Measurements from ENCODE around the gene HOXB4.

The HOXB4 gene

GRCh38 chr17:48589831-48590606, 11.9 kb upstream of the HOXB4 start, which contains the start of gene HOXB3:
HOXB3 (minus strand) TSS chr17:48590241; CDS start chr17:48552474, 37,767 bp downstream.
- DNase-seq (ENCODE audit: low spot score), result no peak

GRCh38 chr17:48589060-48589830, 11.1 kb upstream of the HOXB4 start:
- no peak for DNase-seq (ENCODE audit: low spot score)

- no peak for DNase-seq (ENCODE audit: low spot score)
Measured at GRCh38 chr17:48588528-48588927, 10.4 kb upstream of the HOXB4 start.

DNA sequence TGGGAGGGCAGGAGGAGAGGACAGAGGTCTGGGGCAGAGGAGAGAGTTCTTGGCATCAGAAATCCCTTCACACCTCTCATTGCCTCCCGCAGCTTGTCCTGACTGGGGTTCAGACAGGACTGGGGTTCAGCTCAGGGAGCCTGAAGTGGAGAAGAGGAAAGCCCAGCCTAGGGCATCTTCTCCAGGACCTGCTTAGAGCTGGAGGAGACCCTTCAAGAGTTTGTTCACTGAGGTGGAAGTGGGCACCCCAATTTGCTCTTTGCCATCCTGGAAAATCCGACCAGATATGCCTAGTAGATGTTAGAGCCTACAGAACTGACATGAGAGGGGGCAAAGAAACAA, 9.9 kb upstream of the HOXB4 start:
- DNase-seq (ENCODE audit: low spot score), result no peak

DNA sequence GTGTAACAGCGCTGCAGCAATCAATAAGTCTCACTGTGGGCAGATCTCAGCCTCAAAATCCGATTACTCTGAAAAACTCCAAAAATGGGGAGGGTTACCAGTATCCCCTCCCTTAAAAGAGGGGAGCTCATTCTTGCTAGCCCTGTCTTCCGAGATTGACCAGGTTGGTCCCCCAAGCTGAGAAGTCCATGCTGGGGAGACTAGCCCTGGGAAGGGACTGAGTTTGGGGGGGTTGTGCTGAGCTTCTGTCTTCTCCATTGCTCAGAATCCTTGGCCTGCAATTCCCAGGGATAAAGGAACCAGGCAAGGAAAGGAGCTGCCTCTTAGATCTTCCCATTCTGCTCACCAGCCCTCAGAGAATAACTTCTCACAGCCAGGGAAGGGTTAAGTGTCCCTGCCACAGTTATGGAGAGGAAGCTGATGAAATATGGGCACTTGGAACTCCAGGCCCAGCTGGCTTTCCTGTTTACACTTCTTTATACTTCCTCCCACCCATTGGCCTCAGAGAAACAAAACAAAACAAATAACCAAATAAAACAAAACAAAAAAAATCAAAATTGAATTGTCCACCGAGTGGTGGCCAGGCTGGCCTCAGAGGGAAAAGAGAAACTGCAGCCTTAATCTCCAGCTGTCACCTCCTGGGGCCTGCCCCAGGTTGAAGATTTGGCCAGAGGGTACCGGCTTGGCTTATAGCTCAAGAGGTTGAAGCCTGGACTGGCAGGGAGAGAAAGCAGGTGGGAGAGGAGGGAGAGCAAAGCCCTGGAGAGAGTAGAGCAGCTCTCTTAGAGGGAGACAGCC, 9.3 kb upstream of the HOXB4 start:
- no peak for DNase-seq (ENCODE audit: low spot score)

GRCh38 chr17:48586355-48587258, 8.5 kb upstream of the HOXB4 start:
- DNase-seq (ENCODE audit: low spot score), result no peak

DNA sequence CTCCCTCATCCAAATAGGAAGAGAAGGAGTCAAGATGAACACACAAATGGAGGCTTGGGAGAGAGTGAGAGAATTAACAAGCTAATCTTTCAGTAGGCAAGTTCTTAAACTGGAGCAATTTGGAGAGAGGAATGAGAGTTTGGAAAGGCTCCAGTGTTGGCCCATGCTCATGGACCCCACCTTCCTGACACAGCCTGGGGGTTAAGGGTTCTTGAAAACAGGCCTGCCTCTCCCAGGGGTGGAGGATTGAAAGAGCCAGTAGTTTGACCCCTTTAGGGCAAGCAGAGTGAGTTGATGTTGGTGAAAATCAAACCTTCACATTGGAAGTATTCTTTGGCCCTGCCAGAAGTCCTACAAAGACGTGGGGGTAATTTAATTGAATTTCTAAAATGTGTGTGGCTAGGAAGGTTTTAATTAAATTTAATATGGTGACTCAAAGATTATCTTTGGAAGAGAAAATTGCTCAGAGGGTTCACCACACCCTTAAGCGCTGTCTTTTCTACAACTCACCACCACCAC, 6.1 kb upstream of the HOXB4 start:
- DNase-seq (ENCODE audit: low spot score), result no peak

GRCh38 chr17:48583708-48584222, 5.6 kb upstream of the HOXB4 start:
- DNase-seq (ENCODE audit: low spot score), result no peak

GRCh38 chr17:48582750-48583069, 4.6 kb upstream of the HOXB4 start:
- DNase-seq (ENCODE audit: low spot score), result no peak

GRCh38 chr17:48579760-48580554, 1.8 kb upstream of the HOXB4 start:
- DNase-seq (ENCODE audit: low spot score), result no peak

GRCh38 chr17:48579471-48579759, 1.3 kb upstream of the HOXB4 start:
- no peak for DNase-seq (ENCODE audit: low spot score)

DNA sequence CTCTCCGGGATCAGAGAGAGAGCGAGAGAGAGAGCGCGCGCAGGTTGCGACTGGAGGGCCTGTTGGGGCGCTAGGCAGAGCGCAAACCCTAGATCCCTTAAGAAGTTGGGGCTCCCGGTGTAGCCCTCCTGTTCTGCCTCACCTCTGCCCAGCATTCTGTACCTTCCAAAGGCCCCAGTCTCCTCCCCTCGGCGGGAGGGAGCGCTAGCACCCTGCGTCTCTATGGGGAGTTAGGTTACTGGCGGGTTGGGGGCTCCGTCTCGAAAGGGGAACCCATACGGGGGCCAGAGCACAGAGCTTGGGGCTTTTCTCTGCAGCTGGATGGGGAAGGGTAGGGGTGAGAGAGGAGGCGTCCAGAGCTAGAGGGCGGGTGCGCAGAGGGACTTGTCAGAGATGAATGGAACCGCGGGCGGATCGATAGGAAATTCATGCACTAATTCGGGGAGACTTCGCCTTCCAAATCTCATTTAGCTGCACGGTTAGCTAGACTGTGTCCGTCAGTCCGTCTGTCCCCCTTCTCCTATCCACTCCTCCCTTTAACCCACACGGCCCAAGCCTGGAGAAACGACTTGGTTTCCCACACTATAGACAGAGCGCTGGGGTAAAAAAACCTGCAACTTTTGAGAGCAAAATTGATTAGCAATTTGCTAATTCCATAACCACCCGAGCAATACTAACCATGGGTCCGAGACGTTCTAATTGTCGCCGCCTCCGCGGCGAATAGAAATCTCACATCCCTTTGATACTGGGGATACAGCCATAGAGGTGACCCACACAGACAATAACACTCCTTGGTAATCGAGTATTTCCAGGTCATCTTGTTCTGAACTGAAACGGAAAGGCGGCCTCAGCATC, 693 bp upstream of the HOXB4 start:
- no peak for DNase-seq (ENCODE audit: low spot score)

- no peak for DNase-seq (ENCODE audit: low spot score)
Measured at GRCh38 chr17:48577330-48577945, 712 bp downstream of the HOXB4 start.

DNA sequence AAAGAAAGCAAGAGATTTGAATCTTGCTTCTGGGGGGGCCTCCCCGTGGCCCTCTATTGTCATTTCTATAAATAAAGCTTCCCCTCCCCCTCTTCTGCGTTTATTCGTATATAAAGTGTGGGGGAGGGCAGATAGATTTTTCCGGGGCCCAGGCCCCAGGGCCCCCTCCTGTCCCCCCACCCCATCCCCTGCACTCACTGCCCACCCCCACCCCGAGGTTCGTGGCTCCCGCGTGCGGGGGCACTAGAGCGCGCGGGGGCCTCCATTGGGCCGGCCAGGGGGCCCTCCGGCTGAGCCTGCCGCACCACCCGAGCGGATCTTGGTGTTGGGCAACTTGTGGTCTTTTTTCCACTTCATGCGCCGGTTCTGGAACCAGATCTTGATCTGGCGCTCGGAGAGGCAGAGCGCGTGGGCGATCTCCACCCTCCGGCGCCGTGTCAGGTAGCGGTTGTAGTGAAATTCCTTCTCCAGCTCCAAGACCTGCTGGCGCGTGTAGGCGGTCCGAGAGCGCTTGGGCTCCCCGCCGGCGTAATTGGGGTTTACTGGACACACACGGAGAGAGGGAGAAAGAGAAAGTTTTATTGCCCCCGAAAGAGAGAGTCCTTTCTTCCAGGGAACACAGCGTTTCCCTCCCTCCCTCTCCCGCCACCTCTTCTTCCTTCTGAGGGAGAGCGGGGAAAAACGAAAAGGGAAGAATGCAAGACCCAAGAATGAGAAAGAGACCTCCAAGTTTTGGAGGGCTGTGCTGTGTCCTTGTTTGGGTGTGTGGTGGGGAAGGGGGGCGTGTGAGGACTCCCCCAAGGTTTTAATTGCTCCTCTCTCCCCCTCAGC, 1.5 kb downstream of the HOXB4 start:
- DNase-seq (ENCODE audit: low spot score), result no peak

- DNase-seq (ENCODE audit: low spot score), result no peak
Measured at GRCh38 chr17:48575673-48576478, 2.3 kb downstream of the HOXB4 start.

DNA sequence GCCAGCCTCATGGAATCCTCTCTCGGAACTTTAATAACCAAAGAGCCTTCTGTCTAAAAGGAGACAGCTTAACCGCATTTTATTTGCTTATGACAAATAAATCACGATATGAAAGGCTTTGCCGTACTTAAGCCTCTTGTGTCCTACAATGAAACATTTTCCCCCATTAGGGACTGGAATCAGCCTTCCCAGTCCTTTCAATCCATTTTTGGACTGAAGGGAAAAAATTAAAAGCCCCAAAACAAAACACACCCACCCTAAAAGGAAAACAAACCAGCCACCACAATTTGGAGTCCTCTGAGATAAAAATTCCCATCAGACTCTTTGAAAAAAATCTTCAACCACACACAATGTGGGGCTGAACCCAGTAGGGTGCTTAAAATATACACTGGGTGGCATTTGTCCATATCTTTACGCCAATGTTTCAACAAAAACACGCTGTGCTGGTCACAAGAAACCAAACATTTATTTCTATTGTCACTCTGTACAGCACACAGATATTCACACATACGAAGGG, 3.0 kb downstream of the HOXB4 start:
- DNase-seq (ENCODE audit: low spot score), result no peak

DNA sequence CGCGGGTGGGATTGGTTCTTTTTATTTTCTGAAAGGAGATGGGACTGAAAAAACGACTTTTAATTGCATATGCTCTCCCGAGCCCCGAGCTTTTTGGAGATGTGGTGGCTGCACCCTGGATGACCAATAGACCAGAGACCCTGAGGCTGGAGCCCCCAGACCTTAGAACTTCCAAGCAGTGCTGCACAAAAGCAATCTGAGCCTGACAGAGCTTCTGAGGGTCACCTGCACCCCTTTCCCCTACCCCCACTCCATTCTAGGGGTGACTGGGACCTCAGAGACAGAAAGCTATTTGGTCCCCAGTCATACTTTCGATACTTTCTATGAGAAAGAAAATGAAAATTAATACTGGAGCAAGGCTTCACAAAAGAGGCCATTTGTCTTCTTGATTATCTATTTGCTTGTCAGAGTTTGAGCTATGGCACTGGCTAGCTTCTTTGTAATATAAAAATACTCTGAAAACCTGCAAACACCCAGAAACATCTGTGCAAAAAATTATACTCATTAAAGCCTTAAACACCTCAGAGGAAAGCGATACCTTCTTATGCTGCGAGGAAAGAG, 3.6 kb downstream of the HOXB4 start:
- DNase-seq (ENCODE audit: low spot score), result no peak

Measured in activated CD4-positive, alpha-beta T cell treated with anti-CD3 and anti-CD28 coated beads, Interleukin-2, Interleukin-4, amounts not matched to agents 100 ng/mL and 50 ng/mL, durations not matched to agents 16 hours and 8 hours (primary cell).